GM12878 (cell line): ENCODE results near the gene CTBS. TPM values are rescaled to one million over a fixed set of nuclear protein-coding genes. Genes with fewer than 3 reads are reported as not detected.
A peak's percentile ranks its signal among the peaks of the same experiment; 100 is the strongest.

Source experiments
- CREB1 ChIP-seq: IDR thresholded peaks from 2 replicates; pipeline ENCODE4 v1.6.1; 2012; ENCODE audit warnings: low read depth, mild to moderate bottlenecking, inconsistent platforms
- CUX1 ChIP-seq: IDR thresholded peaks from 2 replicates; pipeline ENCODE4 v1.6.1; 2012; ENCODE audit warnings: improper control_type of control experiment, low read depth, low read length; ENCODE audit not compliant: insufficient replicate concordance
- IKZF1 ChIP-seq: fragments of 450-650 bp; conservative IDR thresholded peaks from 2 replicates; pipeline ENCODE4 v1.6.1; 2017; ENCODE audit warnings: antibody characterized with exemption, mild to moderate bottlenecking
- LARP7 ChIP-seq: fragments of 450-650 bp; IDR thresholded peaks from 2 replicates; pipeline ENCODE4 v1.6.1; 2017; ENCODE audit warnings: mild to moderate bottlenecking
- NFYA ChIP-seq: IDR thresholded peaks from 2 replicates; pipeline ENCODE4 v1.6.1; 2011; ENCODE audit warnings: low read depth, mild to moderate bottlenecking, low read length, improper control_type of control experiment, borderline replicate concordance
- POU2F2 ChIP-seq: IDR thresholded peaks from 3 replicates; pipeline ENCODE4 v1.6.1; 2011; ENCODE audit warnings: low read depth, mild to moderate bottlenecking, low read length, borderline replicate concordance
- RCOR1 ChIP-seq: conservative IDR thresholded peaks from 2 replicates; pipeline ENCODE4 v1.6.1; 2012; ENCODE audit warnings: low read depth, low read length, improper control_type of control experiment
- RFX5 ChIP-seq: IDR thresholded peaks from 2 replicates; pipeline ENCODE4 v1.6.1; 2011; ENCODE audit warnings: low read depth, low read length, improper control_type of control experiment
- SIX5 ChIP-seq: IDR thresholded peaks from 2 replicates; pipeline ENCODE4 v1.6.1; 2011; ENCODE audit warnings: mild to moderate bottlenecking, low read depth, low read length, moderate library complexity; ENCODE audit not compliant: severe bottlenecking
- YY1 ChIP-seq: IDR thresholded peaks from 2 replicates; pipeline ENCODE4 v1.6.1; 2011; ENCODE audit warnings: low read depth, mild to moderate bottlenecking, low read length
- ZNF687 ChIP-seq: fragments of 450-650 bp; IDR thresholded peaks from 2 replicates; pipeline ENCODE4 v1.6.1; 2017; ENCODE audit warnings: mild to moderate bottlenecking, moderate library complexity
- polyA plus RNA-seq, 11 experiments: library from polyadenylated mRNA; depleted of rRNA in 4 of 11; unstranded in 6 of 11; stranded (reverse) in 5 of 11; fragments of >200 nt; fragmentation: Nextera tagmentation in 4 of 11; fragmentation: Illumina TruSeq in 1 of 11; extraction: Ambion mirVana in 4 of 11; extraction: Trizol in 1 of 11; gene quantifications; 1 replicate in 1 of 11; 2 replicates in 10 of 11; pipeline versions ENCODE4 v1.2.1 to v1.2.3, GENCODE V29; 2011 to 2016; ENCODE audit warnings: inconsistent platforms in 2 of 11, missing spikeins in 2 of 11, low read depth in 1 of 11
- total RNA-seq, 4 experiments: library from RNA; depleted of rRNA in 3 of 4; stranded (reverse); fragments of >200 nt in 3 of 4; fragmentation: Illumina TruSeq in 1 of 4; extraction: Trizol in 1 of 4; gene quantifications; 2 replicates each; pipeline versions ENCODE4 v1.2.1 to v1.2.3, GENCODE V29; 2013 to 2021
- TF ChIP-seq, protein P1 (sequence below): fragments of 450-650 bp; IDR thresholded peaks from 2 replicates; pipeline ENCODE4 v1.6.1; 2016; ENCODE audit warnings: mild to moderate bottlenecking

The CTBS gene
- total and polyA plus RNA-seq, 10 of the 15 experiments (the other 5 are each of a cell fraction or from before 2014, with no cell fraction given), result 4.3 to 21.2 (median 12.3) TPM

DNA sequence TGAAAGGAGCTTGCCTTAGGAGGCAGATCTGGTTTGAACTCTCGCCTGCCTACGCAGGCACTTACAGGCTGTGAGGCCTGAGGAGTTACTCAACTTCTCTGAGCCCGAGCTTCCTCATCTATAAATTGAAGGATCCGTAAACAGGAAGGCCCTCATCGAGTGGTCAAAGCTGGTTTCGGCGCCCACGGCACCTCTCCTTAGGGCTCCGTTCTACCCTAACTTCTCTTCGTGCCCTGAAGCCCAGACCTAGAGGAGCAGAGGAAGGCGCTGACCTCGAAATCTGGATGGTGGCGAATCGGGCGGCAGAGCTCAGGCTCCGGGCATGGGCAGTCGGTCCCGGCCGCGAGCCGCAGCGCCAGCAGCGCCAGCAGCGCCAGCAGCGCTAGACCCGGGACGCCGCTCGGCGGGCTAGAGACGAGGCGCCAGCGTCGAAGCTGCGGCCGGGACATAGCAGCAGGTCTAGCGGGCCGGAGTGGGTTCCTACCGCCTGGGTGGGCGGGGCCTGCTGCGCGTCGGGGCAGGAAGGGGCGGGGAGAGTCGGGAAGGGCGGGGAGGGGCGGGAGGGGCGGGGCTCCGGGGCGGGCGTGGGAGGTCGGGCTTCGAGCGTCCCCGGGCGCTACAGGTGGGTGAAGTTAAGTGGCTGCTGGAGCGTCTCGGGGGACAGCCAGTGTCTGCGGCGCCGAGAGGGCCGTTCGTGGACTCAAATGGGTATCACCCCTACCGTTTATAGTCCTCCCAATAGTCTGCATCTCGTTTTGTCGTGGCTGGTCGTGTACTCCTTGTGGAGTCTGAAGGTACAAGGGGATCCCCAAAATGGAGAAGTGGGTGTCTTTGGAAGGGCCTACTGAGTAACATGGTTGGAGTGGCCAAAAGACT lies at the start of gene CTBS (continued):
- no peak for TF ChIP-seq CUX1
- peak; percentile 65; the same call in 1 of the 2 replicates for TF ChIP-seq CREB1
- peak; percentile 77 for TF ChIP-seq LARP7
- no peak for TF ChIP-seq RCOR1
- peak; percentile 63; the same call in 1 of the 2 replicates for TF ChIP-seq ZNF687
- TF ChIP-seq NFYA, result no peak
- TF ChIP-seq SIX5, result no peak
- TF ChIP-seq IKZF1, result peak; percentile 74
- 0 out of 3 replicates have a peak, but pooled peaks have one; percentile 22 for TF ChIP-seq POU2F2
- TF ChIP-seq, protein P1, sequence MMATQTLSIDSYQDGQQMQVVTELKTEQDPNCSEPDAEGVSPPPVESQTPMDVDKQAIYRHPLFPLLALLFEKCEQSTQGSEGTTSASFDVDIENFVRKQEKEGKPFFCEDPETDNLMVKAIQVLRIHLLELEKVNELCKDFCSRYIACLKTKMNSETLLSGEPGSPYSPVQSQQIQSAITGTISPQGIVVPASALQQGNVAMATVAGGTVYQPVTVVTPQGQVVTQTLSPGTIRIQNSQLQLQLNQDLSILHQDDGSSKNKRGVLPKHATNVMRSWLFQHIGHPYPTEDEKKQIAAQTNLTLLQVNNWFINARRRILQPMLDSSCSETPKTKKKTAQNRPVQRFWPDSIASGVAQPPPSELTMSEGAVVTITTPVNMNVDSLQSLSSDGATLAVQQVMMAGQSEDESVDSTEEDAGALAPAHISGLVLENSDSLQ, result no peak
- TF ChIP-seq RFX5, result no peak
- TF ChIP-seq YY1, result peak; percentile 12; the same call in 1 of the 2 replicates
- TF ChIP-seq, all 136 proteins: peak for 44
